HG03575 (cell line): ENCODE measurements around the gene FALEC.

Source experiments
- ATAC-seq: cut with Tn5 transposase; IDR thresholded peaks from one replicate; pipeline ENCODE4 v1.9.1; 2021; ENCODE audit not compliant: unreplicated experiment, insufficient number of reproducible peaks, low FRiP score; ENCODE audit errors: extremely low read depth

FALEC gene

GRCh38 chr1:150537732-150538684, 22.5 kb downstream of the FALEC start:
- no peak for ATAC-seq

DNA sequence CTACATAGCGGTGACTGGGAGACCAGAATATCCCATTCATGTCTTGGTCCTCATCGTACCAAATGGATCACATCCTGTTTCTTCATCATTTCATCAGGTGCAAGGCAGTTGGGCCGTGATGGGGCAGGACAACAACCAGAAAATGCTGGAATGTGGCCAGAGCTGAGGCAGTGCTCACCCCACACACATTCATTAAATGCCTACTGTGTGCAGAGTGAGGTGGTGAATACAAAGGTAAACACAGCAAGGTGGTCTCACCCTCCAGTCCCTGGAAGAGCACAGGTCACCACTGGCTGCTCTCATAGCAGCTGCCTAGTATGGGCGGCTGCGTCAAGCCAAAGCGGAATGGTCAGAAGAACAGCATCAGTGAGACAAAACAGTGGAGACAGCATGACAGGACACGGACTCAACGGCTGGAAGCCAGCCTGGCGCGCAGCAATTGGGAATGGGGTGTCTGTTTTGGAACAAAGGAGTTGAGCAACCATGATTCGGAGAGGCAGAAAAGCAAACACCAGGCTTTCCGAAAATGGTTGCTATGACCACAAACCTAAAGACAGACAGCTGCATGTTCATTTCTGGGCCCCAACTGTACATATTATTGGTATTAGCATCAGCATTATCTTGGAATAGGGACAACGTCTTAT, 28.1 kb downstream of the FALEC start:
- ATAC-seq: no peak

GRCh38 chr1:150544204-150544603, 28.7 kb downstream of the FALEC start:
- no peak for ATAC-seq

DNA sequence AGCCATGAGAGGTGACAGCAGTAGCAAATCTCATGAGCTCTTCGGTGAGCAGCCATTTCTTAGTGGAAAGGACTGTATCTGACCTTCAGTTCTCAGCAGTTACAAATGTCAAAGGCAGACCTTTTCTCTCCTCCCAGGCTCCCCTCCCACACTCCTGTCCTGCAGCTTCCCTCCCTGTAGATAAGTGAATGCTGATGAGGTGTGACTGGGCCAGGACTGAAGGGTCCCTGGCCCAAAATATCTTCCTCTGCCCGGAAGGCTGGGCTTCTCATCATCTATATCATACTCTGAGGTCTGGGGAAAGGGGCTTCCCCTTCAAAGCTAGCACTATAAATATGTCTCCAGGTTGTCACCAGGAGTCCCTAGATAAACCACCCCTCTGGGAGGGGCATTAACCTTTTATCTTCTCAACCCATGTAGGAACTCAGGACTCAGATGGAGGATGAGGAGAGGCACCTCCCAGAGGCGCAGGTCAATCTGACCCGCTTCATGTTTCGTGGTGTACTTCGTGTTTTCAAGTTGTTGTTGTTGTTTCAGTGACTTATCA, 30.0 kb downstream of the FALEC start:
- no peak for ATAC-seq

GRCh38 chr1:150546294-150546937, 30.9 kb downstream of the FALEC start:
- no peak for ATAC-seq

DNA sequence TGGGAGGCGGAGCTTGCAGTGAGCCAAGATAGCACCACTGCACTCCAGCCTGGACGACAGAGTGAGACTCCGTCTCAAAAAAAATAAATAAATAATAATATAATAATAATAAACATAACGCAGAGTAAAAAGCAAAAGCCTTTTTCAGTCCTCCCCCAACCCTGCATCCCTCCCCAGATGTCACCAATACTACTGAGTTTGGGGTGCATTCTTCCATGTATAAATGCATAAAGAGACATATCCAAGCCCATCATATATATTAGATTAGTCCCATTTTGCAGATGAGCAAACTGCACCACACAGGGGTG, 32.7 kb downstream of the FALEC start:
- ATAC-seq: no peak

- no peak for ATAC-seq
These were observed 33.3 kb downstream of the FALEC start, which contains the start of gene ADAMTSL4 for GRCh38 chr1:150548632-150549495. Gene ADAMTSL4, plus strand, starts transcription at chr1:150549408. Its CDS starts 2,881 bp downstream, at chr1:150552289.

- no peak for ATAC-seq
These were observed 34.1 kb downstream of the FALEC start for GRCh38 chr1:150549496-150550221.

- ATAC-seq: no peak
These were observed 34.9 kb downstream of the FALEC start for GRCh38 chr1:150550222-150551050.

DNA sequence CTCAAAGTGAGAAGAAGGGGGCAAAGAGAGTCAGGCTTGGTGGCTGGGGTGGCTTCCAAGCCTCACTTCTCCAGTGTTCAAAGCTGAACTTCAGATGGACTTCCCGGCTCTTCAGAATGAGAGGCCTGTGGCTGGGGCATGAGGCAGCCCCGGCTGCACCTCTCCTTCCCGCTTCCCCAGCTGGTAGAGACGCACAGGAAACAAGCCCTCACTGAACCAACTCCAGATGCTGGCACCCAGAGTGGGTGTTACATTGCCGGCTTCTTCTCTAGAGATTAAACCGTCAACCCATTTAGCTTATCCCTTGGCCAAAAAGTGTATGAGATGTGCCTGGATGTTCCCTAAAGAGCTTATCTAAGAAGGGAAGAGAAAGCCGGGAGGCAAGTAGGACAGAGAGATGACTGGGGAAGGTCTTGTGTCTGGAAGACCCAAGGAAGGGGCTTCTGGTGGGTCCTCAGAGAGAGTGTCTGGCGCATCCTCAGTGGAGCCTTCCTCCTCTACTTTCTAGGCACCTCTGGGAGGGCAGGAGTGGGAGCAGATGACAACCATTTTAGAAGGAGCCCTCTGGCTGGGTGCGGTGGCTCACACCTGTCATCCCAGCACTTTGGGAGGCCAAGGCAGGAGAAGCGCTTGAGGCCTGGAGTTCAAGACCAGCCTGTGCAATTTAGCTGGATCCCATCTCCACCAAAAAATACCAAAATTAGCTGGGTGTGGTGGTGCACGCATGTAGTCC, 35.7 kb downstream of the FALEC start:
- no peak for ATAC-seq

- ATAC-seq: no peak
These were observed 36.2 kb downstream of the FALEC start for GRCh38 chr1:150551784-150552127.

GRCh38 chr1:150552128-150552910, 36.8 kb downstream of the FALEC start:
- no peak for ATAC-seq

DNA sequence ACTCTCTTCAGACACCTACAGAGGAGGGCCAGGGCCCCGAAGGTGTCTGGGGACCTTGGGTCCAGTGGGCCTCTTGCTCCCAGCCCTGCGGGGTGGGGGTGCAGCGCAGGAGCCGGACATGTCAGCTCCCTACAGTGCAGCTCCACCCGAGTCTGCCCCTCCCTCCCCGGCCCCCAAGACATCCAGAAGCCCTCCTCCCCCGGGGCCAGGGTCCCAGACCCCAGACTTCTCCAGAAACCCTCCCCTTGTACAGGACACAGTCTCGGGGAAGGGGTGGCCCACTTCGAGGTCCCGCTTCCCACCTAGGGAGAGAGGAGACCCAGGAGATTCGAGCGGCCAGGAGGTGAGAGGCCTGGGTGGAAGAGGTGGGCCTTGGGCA, 37.3 kb downstream of the FALEC start:
- no peak for ATAC-seq

DNA sequence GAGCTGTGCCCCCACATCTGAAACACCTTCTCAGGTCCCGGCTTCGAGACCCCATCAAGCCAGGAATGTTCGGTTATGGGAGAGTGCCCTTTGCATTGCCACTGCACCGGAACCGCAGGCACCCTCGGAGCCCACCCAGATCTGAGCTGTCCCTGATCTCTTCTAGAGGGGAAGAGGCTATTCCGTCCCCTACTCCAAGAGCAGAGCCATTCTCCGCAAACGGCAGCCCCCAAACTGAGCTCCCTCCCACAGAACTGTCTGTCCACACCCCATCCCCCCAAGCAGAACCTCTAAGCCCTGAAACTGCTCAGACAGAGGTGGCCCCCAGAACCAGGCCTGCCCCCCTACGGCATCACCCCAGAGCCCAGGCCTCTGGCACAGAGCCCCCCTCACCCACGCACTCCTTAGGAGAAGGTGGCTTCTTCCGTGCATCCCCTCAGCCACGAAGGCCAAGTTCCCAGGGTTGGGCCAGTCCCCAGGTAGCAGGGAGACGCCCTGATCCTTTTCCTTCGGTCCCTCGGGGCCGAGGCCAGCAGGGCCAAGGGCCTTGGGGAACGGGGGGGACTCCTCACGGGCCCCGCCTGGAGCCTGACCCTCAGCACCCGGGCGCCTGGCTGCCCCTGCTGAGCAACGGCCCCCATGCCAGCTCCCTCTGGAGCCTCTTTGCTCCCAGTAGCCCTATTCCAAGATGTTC, 38.0 kb downstream of the FALEC start:
- ATAC-seq: no peak

DNA sequence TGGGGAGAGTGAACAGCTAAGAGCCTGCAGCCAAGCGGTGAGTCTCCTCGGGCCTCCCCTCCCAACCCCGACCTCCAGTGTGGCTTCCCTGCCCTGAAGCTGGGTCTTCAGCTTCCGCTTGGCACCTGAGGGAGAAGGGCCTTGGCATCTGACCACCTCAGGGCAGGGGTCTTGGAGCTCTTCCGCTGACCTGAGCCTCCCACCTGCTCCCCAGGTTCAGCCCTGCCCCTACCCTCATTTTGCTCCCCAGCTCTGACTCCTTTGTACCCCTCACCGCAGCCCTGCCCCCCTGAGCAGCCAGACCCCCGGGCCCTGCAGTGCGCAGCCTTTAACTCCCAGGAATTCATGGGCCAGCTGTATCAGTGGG, 38.5 kb downstream of the FALEC start:
- ATAC-seq: no peak
